GM21786 (cell line): ENCODE measurements around the gene TLCD2.
"Not testable (repeated sequence)": the region's sequence is repeated elsewhere in the genome, so short reads cannot be mapped to it uniquely, and the experiment has no call there.

Experiments
- ATAC-seq: cut with Tn5 transposase; IDR thresholded peaks from one replicate; pipeline ENCODE4 v1.9.1; 2021; ENCODE audit not compliant: unreplicated experiment

TLCD2 gene, protein sequence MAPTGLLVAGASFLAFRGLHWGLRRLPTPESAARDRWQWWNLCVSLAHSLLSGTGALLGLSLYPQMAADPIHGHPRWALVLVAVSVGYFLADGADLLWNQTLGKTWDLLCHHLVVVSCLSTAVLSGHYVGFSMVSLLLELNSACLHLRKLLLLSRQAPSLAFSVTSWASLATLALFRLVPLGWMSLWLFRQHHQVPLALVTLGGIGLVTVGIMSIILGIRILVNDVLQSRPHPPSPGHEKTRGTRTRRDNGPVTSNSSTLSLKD

DNA sequence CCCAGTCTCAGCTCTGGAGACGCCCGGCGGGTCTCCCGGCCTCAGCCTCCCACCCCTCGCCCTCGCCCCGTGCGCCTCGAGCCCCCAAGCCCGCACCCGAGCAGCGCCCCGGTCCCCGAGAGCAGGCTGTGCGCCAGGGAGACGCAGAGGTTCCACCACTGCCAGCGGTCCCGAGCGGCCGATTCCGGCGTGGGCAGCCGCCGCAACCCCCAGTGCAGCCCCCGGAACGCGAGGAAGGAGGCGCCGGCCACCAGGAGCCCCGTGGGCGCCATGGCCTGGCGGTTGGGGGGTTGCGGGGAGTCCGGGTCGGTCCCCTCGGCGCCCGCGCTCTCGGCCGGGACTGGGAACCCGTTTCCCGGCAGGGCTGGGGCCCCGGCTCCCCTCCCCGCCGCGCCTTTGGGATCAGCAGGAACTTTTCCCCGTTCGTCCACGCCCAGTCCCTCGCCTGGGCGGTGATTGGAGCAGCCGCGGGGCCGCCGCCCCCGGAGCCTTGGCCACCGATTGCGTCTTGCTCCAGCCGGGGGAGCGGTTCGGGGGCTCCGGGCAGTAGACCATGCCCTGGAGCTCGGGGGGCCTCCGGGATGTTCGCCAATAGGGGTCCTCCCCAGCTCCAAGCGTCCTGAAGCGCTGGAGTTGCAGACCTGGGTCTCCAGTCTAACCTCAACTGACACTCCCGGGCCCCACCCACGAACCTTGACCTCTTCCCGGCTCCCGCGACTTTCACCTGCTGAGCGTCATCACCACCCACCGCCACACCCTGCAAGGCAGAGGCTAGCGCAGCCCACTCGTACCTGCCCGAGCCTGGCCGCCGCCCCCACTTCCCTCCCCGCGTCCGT, at the start of gene TLCD2:
Gene TLCD2, minus strand, starts transcription at position 407 of the 836 bp plus-strand sequence. Its CDS starts 135 bp downstream, at position 272.
- ATAC-seq: no peak

DNA sequence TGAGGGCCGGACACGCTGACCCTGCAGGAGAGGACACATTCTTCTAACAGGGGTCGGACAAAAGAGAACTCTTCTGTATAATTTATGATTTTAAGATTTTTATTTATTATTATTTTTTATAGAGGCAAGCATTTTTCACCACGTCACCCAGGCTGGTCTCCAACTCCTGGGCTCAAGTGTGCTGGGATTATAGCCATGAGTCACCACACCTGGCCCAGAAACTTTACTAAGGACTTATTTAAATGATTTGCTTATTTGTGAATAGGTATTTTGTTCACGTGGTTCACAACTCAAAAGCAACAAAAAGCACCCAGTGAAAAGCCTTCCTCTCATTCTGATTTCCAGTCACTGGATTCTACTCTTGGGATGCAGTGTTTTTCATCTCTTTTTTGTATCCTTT, 49.4 kb upstream of the TLCD2 start:
- ATAC-seq: no peak

DNA sequence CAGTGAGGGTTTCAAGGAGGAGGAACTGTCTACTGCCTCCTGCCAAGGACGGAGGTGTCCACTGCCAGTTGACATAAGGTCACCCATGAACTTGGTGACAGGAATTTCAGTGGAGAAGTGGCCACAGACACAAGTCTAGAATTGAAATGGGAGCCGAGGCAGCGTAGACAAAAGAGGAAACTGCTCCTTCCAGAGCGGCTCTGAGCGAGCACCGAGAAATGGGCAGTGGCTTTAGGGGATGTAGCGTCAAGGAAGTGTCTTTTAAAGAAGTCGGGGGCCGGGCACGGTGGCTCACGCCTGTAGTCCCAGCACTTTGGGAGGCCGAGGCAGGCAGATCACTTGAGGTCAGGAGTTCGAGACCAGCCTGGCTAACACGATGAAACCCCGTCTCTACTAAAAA, 48.6 kb upstream of the TLCD2 start:
- ATAC-seq: no peak

DNA sequence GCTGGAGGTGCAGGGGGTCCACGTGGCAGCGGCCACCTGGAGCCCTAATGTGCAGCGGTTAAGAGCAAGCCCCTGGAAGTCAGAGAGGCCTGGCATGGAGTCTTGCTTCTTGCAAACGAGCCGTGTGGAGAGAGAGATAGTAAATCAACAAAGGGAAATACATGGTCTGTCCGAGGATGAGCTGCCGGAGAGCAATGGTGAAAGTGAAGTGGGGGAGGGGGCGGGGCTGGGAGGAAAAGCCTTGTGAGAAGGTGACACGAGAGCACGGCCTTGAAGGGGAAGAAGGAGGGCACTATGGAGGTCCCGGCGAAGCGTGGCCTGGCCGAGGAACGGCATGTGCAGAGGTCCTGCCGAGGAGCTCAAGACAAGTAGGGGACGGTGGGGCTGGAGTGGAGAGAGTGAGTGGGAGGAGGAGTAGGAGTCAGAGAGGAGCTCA, 45.7 kb upstream of the TLCD2 start:
- no peak for ATAC-seq

DNA sequence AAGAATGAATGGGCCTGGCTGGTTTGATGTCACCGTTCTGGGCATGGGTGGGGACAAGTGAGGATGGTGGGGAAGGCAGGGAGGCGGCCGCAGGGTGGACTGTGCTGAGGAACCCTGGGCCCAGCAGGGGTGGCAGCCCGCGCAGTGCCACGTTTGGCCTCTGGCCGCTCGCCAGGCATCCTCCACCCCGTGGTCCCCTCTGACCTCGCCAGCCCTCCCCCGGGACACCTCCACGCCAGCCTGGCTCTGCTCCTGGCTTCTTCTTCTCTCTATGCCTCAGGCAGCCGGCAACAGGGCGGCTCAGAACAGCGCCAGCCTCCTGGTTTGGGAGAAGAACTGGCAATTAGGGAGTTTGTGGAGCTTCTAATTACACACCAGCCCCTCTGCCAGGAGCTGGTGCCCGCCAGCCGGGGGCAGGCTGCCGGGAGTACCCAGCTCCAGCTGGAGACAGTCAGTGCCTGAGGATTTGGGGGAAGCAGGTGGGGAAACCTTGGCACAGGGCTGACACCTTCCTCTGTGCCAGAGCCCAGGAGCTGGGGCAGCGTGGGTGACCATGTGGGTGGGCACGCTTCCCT, 45.2 kb upstream of the TLCD2 start:
- ATAC-seq: no peak

DNA sequence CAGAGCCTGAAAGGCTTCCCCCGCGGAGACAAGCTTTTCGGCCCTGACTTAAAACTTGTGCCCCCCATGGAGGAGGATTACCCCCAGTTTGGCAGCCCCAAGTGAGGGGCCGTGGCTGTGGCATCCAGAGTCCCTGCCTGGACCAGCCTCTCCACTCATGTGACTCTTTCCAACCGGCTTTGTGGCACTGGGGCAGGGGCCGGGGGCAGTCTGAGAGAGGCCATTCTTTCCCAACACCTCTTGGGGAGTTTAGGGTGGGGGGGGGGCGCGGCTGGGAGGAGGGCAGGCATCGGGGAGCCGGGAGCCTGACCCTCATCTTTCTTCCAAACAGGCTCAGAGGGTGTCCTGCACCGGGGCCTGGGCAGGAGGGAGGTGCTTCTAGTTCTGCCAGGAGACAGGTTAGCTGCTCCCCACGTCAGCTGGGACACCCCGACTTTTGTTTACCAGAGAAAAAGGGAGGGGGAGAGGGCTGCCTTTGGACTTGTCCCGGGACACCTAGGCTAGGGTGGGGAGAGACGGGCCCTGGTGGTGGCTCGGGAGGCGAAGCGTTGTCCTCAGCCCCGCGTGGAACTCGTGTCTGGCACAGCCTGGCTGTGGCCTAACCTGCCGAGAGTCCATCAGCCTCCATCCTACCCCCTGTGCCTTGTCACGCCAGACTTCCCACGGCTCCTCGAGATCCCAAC, 44.4 kb upstream of the TLCD2 start:
- no peak for ATAC-seq

DNA sequence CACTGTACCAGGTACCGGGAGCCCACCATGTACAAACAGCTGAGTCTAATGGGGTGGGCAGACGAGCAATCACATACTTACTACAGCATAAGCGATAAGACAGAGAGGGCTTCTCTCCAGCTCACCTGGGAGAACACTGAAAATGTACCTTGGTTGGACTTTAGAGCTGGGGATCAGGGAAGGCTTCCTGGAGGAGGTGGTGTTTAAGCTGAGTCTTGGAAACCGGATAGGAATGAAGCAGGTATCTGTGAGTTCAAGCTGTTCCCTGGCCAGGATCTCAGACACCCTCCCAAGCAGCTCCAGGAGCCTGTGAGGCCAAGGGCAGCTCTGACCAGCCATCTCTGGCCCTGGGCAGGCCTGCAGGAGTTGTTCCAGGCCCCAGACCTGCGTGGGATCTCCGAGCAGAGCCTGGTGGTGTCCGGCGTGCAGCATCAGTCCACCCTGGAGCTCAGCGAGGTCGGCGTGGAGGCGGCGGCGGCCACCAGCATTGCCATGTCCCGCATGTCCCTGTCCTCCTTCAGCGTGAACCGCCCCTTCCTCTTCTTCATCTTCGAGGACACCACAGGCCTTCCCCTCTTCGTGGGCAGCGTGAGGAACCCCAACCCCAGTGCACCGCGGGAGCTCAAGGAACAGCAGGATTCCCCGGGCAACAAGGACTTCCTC, 43.7 kb upstream of the TLCD2 start:
- ATAC-seq: no peak

DNA sequence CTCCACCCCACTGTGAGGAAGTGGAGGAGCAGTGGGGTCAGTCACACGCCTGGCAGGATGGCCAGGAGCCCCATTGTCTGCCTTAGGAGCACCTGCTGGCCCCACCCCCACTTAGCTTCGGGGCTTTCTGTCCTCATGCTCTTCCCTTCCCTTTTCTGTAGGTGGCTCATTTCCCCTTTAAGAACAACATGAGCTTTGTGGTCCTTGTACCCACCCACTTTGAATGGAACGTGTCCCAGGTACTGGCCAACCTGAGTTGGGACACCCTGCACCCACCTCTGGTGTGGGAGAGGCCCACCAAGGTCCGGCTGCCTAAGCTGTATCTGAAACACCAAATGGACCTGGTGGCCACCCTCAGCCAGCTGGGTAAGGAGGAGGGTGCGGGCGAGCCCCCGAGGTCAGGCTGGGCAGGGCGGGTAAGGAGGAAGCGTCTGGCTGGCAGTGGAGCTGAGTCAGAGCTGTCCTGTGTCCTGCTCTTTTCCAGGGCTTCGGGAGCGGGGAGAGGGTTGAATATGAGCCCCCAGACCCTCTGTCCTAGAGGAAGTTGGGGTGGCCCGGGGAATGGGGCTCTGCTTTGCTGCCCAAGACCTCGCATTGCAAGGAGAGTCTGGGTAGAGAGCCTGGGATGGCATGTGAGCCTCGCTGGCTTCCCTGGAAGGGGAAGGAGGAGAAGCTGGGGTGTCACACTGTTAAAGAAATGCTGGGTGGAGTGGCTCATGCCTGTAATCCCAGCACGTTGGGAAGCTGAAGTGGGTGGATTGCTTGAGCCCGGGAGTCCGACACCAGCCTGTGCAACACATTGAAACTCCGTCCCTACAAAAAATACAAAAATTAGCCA, 42.5 kb upstream of the TLCD2 start:
- no peak for ATAC-seq

DNA sequence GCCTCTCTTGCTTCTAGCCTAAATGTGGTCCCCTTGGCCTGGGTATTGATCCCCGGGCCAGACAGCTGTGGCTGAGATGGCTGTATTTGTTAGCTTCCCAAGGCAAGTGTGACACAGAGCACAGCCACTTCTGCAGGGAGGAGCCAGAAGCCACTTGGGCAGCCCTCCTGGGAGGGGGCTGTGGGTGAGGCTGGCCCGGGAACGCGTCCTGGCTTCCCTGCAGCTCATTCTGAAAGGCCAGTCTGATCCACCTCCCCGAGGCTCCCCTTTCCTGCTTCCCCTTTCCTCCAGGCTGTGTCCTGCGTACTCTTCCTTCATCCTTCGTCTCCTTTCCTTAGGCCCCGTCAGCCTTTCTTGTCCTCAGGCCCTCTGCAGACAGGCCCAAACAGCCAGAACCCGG, 40.5 kb upstream of the TLCD2 start:
- ATAC-seq: no peak

DNA sequence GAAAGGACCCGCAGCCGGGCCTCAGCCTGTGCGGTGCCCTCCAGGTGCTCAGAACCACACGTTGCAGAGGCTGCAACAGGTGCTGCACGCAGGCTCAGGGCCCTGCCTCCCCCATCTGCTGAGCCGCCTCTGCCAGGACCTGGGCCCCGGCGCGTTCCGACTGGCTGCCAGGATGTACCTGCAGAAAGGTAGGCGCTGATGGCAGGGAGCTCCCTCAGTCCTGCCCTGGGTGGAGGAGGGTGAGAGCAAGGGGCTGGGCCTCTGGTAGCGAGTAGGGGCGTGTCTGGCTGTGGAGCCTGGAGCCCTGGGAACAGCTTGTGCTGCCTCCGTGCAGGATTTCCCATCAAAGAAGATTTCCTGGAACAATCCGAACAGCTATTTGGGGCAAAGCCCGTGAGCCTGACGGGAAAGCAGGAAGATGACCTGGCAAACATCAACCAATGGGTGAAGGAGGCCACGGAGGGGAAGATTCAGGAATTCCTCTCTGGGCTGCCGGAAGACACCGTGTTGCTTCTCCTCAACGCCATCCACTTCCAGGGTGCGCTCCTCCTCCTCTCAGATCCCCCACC, 36.9 kb upstream of the TLCD2 start:
- ATAC-seq: no peak

DNA sequence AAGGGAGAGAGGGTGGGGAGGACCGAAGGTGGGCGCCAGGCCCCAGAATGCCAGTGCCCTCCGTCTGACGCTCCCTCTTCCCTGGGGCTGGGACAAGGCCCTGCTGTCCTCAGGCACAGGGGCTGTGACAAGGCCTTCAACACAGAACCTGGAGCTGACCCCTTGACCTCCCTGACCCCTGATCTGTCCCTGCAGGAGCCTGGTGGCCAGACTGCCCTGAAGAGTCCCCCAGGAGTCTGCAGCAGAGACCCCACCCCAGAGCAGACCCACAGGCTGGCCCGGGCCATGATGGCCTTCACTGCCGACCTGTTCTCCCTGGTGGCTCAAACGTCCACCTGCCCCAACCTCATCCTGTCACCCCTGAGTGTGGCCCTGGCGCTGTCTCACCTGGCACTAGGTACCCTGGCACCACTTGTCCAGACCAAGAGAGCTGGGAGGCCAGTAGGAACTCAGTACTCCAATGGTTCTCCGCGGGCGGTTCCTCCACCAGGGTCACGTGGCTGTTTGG, 35.4 kb upstream of the TLCD2 start:
- ATAC-seq: no peak

DNA sequence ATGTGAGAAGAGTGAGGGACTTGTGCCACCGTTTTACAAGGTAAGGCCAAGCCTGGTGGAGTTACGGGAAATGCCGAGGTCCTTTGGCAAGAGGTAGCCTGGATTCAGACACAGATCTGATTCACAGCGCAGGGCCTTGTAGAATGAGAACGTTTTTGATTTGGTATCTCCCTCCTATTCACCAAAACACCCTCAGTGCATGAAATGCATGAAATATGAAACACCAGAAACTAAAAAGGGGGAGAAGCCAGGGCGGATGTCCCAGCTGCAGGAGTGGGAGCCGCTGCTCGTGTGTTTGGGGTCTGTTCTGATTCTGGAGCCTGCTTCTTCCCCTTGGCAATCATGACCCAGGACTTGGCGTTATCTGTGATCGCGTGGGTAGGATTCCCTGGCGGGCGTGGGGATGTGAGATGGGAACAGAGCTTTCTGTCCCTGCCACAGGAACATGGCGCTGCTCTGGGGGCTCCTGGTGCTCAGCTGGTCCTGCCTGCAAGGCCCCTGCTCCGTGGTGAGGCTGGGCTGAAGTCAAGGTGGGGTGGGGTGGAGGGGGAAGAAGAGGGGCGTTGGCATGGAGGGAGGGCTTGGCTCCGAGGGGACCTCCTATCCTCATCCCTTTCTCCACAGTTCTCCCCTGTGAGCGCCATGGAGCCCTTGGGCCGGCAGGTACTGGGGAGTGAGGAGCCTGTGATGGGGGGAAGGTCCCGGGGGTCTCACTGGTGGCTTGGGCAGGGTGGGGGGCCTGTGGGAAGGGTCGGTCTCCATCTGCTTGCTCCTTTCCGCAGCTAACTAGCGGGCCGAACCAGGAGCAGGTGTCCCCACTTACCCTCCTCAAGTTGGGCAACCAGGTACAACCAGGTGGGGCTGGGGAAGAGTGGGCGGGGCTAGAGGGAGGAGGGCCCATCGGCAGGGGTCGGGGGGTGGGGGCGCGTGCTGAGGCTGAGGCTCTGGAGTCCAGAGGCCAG, 34.7 kb upstream of the TLCD2 start:
- no peak for ATAC-seq

DNA sequence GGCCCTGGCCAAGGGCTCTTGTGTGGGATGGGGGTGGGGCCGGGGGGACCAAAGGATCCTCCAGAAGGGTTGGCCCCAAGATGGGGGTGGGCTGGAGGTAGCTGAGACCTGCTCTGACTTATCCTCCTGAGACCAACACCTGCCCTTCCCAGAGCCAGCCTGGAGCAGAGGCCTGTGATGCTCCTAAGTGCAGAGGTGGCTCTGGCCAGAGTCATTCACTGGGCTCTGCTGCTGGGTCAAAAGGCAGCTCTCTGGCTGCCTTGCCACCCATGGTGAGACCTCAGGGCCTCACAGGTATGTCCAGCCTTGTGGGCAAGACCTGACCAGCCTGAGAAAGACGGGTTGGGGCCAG, 32.9 kb upstream of the TLCD2 start:
- ATAC-seq: no peak

DNA sequence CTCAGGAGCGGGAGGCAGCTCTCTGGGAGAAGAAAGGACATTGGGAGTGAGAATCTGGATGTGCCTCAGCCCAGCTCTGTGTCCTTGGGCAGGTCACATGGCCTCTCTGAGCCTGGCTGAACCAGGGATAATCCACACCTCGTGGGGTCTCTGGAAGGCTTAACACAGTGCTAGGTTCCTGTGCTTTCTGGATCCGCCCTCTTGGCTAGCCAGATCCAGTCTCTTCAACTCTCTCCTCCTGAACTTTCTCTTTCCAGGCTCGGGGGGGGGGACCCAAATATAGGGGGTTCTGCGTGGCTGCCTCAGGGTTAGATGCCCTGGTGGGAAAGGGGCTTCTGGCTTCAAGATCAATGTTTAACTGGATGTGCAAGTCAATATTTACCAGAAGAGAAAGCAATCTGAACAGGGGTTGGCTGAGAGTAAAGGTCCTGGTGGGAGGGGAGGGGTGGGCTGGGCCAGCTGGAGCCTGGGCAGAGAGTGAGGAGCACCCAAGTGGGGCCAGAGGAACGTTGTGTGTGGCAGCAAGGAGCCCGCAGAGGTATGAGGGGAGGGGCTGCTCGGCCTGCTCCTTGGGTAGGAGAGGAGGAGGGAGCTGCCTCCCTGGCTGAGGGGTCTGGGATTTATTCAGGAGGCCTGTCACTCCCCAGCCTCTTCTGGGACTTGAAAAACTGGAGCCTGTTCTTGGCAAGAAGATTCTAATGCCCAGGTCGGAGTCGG, 32.4 kb upstream of the TLCD2 start, which contains the start of gene SERPINF2:
Gene SERPINF2, plus strand, starts transcription at position 501 of the 717 bp plus-strand sequence. CDS start 2,125 bp downstream, outside the sequence.
- ATAC-seq: no peak

DNA sequence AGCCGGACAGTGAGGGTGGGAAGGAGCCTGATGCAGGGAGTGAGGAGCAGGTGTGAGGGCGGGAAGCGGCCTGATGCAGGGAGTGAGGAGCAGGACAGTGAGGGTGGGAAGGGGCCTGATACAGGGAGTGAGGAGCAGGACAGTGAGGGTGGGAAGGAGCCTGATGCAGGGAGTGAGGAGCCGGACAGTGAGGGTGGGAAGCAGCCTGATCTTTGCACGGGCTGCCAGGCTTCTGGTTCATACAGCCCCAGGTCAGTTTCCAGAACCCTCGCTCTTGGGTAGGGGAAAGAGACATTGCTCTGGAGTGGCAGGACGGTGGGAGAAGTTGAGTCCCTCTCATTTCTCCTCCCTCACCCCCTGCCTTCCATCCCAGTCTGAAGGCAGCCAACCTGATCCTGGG, 31.7 kb upstream of the TLCD2 start:
- ATAC-seq: not testable (repeated sequence)

DNA sequence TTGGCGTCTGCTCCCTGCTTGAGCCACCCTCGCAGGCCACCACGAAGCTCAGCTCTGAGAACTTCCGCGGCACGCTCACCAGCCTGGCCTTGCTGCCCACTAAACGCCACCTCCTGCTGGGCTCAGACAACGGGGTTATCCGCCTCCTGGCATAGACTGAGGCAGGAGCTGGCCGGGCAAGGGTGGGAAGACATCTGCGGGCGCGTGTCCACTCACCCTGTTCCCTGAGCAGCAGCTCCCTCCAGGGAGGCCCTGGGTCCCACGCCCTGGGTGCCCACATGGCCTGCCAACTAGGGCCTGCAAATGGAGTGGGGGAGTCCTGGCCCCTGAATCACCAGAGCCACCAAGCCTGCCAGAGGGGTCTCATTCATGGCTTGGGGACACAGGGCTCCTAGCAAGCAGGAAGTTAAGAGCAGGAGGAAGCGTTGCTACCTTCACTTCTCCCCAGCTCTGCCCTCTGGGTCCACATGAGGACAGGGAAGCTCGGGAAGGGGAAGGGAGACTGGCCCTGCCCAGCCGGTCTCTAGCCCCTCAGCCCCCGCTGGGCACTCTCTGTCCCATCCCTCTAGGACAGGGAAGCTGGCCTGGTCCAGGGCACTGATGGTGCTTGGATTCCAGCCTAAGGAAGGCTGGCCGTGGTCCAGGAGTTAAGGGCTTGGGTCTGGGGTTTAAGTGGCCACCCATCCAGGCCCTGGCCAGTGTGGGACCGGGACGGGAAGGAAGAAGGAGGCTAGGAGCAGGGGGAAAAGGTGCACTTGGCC, 27.5 kb upstream of the TLCD2 start:
- ATAC-seq: no peak
